ENCODE measurements around the gene PCBD1. TPM values are rescaled to one million over a fixed set of nuclear protein-coding genes. Genes with fewer than 3 reads are reported as not detected.

PCBD1 gene
- total and polyA plus RNA-seq, 7 experiments from 2014 or later = 4.5 to 29.8 (median 7.8) TPM

GRCh38 chr10:70917635-70918034 lies 29.3 kb upstream of the PCBD1 start:
- peaks cover 0 to 5% (median 0%) of the 10 kb centered on the region in 11 donors for H3K9me3 Mint-ChIP-seq
- H3K4me1 Mint-ChIP-seq = peaks cover 0 to 2% (median 0%) of the 10 kb centered on the region in 7 donors
- no peak overlapping the region for H3K27ac Mint-ChIP-seq
- ChIA-PET POLR2A (no interaction called here), CTCF (interaction anchor here (0.7 kb wide), 1 partner anchor 1631 kb away, joined by 3 read pairs; no protein-coding TSS in a partner anchor)
- no peak overlapping the region for H3K4me3 Mint-ChIP-seq
- DNase-seq (no peak), ATAC-seq (no peak)
- intact Hi-C loops (cut with micrococcal nuclease) = no loop called here
- peaks cover 0 to 3% (median 0%) of the 10 kb centered on the region in 5 donors for H3K36me3 Mint-ChIP-seq
- Histone ChIP-seq H3K27ac (ENCODE audit: low read depth, low read length) (no peak overlapping the region), H3K36me3 (ENCODE audit: control insufficient read depth in 2 of 3, insufficient read depth in 3 of 3, low read length in 3 of 3) (no peaks in the 10 kb centered on the region), H3K4me1 (ENCODE audit: control insufficient read depth in 2 of 2, insufficient read depth in 2 of 2, low read length in 2 of 2) (no peaks in the 10 kb centered on the region), H3K27me3 (ENCODE audit: control insufficient read depth in 2 of 2, insufficient read depth in 2 of 2, low read length in 2 of 2) (no peaks in the 10 kb centered on the region), H3K9me3 (ENCODE audit: control insufficient read depth in 2 of 3, low read length in 3 of 3) (no peaks in the 10 kb centered on the region), H3K4me3 (ENCODE audit: low read length) (no peak overlapping the region)
- peaks cover 4 to 23% (median 6%) of the 10 kb centered on the region in 5 donors for H3K27me3 Mint-ChIP-seq

DNA sequence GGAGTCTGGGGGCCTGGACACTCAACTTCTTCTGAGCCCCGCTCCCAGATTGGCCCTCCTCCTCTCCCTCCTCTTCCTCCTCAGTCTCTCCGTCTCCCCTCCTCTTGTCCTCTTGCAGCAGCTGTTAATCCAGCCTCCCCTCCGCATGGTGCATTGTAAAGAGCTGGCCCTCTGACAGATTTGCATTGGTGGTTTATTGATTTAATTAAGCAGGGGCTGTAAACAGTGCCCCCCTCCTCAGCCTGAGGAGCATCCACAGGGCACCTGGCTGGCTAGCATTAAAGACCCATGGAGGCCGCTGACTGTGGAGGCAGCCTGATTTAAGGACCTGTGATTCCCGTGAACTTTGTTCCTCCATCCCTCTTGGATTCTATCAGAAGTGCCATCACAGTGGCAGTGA lies 28.9 kb upstream of the PCBD1 start:
- Histone ChIP-seq H3K27me3 (ENCODE audit: control insufficient read depth in 2 of 2, insufficient read depth in 2 of 2, low read length in 2 of 2) (no peaks in the 10 kb centered on the region), H3K36me3 (ENCODE audit: control insufficient read depth in 2 of 3, insufficient read depth in 3 of 3, low read length in 3 of 3) (no peaks in the 10 kb centered on the region), H3K4me3 (ENCODE audit: low read length) (no peak overlapping the region), H3K4me1 (ENCODE audit: control insufficient read depth in 2 of 2, insufficient read depth in 2 of 2, low read length in 2 of 2) (no peaks in the 10 kb centered on the region), H3K9me3 (ENCODE audit: control insufficient read depth in 2 of 3, low read length in 3 of 3) (no peaks in the 10 kb centered on the region), H3K27ac (ENCODE audit: low read depth, low read length) (no peak overlapping the region)
- Mint-ChIP-seq H3K27ac (no peak overlapping the region), H3K4me1 (peaks cover 0 to 2% (median 0%) of the 10 kb centered on the region in 7 donors), H3K27me3 (peaks cover 4 to 23% (median 6%) of the 10 kb centered on the region in 5 donors), H3K9me3 (peaks cover 0 to 5% (median 0%) of the 10 kb centered on the region in 11 donors), H3K4me3 (no peak overlapping the region), H3K36me3 (peaks cover 0 to 3% (median 0%) of the 10 kb centered on the region in 5 donors)
- intact Hi-C loops (cut with micrococcal nuclease) = no loop called here
- ATAC-seq (no peak), DNase-seq (no peak)
- CTCF ChIA-PET = no interaction called here
- POLR2A ChIA-PET = no interaction called here

GRCh38 chr10:70916241-70916640 lies 27.9 kb upstream of the PCBD1 start:
- Histone ChIP-seq H3K4me3 (ENCODE audit: low read length) (no peak overlapping the region), H3K4me1 (ENCODE audit: control insufficient read depth in 2 of 2, insufficient read depth in 2 of 2, low read length in 2 of 2) (no peaks in the 10 kb centered on the region), H3K27me3 (ENCODE audit: control insufficient read depth in 2 of 2, insufficient read depth in 2 of 2, low read length in 2 of 2) (no peaks in the 10 kb centered on the region), H3K9me3 (ENCODE audit: control insufficient read depth in 2 of 3, low read length in 3 of 3) (no peaks in the 10 kb centered on the region), H3K36me3 (ENCODE audit: control insufficient read depth in 2 of 3, insufficient read depth in 3 of 3, low read length in 3 of 3) (no peaks in the 10 kb centered on the region), H3K27ac (ENCODE audit: low read depth, low read length) (no peak overlapping the region)
- H3K9me3 Mint-ChIP-seq = peaks cover 0 to 5% (median 0%) of the 10 kb centered on the region in 11 donors
- peaks cover 0 to 19% (median 5%) of the 10 kb centered on the region in 5 donors for H3K27me3 Mint-ChIP-seq
- ChIA-PET POLR2A (no interaction called here), CTCF (no interaction called here)
- no peak overlapping the region for H3K27ac Mint-ChIP-seq
- H3K36me3 Mint-ChIP-seq = peaks cover 0 to 3% (median 0%) of the 10 kb centered on the region in 5 donors
- ATAC-seq (no peak), DNase-seq (no peak)
- intact Hi-C loops (cut with micrococcal nuclease) = no loop called here
- peaks cover 0 to 2% (median 0%) of the 10 kb centered on the region in 7 donors for H3K4me1 Mint-ChIP-seq
- no peak overlapping the region for H3K4me3 Mint-ChIP-seq

DNA sequence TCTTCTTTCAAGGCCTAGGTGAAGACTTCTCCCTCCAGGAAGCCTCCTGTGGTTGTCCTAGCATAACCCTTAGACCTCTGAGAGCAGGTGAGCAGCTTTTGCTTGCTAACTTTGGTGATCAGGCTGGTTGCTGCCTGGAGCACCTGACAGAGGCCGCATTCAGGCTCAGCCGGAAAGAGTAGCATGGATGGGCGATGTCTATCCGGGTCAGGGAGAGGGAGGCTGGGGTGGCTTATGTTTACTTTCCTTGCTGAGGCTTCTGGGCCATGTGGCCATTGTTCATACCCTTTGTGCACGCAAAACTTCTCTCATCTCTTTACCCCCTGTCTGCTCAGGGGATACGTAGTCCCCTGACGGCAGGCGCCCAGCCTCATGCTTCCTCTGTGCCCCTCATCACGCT lies 27.4 kb upstream of the PCBD1 start:
- ChIA-PET POLR2A (no interaction called here), CTCF (no interaction called here)
- intact Hi-C loops (cut with micrococcal nuclease) = no loop called here
- no peak for ATAC-seq
- H3K36me3 Mint-ChIP-seq = peaks cover 0 to 3% (median 0%) of the 10 kb centered on the region in 5 donors
- no peak overlapping the region for H3K27ac Mint-ChIP-seq
- H3K4me3 Mint-ChIP-seq = no peak overlapping the region
- Histone ChIP-seq H3K9me3 (ENCODE audit: control insufficient read depth in 2 of 3, low read length in 3 of 3) (no peaks in the 10 kb centered on the region), H3K27ac (ENCODE audit: low read depth, low read length) (no peak overlapping the region), H3K36me3 (ENCODE audit: control insufficient read depth in 2 of 3, insufficient read depth in 3 of 3, low read length in 3 of 3) (no peaks in the 10 kb centered on the region), H3K4me1 (ENCODE audit: control insufficient read depth in 2 of 2, insufficient read depth in 2 of 2, low read length in 2 of 2) (no peaks in the 10 kb centered on the region), H3K4me3 (ENCODE audit: low read length) (no peak overlapping the region), H3K27me3 (ENCODE audit: control insufficient read depth in 2 of 2, insufficient read depth in 2 of 2, low read length in 2 of 2) (no peaks in the 10 kb centered on the region)
- H3K4me1 Mint-ChIP-seq = peaks cover 0 to 2% (median 0%) of the 10 kb centered on the region in 7 donors
- peaks cover 0 to 19% (median 5%) of the 10 kb centered on the region in 5 donors for H3K27me3 Mint-ChIP-seq
- no peak for DNase-seq
- peaks cover 0 to 5% (median 0%) of the 10 kb centered on the region in 11 donors for H3K9me3 Mint-ChIP-seq

GRCh38 chr10:70915206-70915605 lies 26.8 kb upstream of the PCBD1 start:
- ChIA-PET POLR2A (no interaction called here), CTCF (no interaction called here)
- Histone ChIP-seq H3K27me3 (ENCODE audit: control insufficient read depth in 2 of 2, insufficient read depth in 2 of 2, low read length in 2 of 2) (no peaks in the 10 kb centered on the region), H3K36me3 (ENCODE audit: control insufficient read depth in 2 of 3, insufficient read depth in 3 of 3, low read length in 3 of 3) (no peaks in the 10 kb centered on the region), H3K27ac (ENCODE audit: low read depth, low read length) (no peak overlapping the region), H3K4me1 (ENCODE audit: control insufficient read depth in 2 of 2, insufficient read depth in 2 of 2, low read length in 2 of 2) (no peaks in the 10 kb centered on the region), H3K9me3 (ENCODE audit: control insufficient read depth in 2 of 3, low read length in 3 of 3) (no peaks in the 10 kb centered on the region), H3K4me3 (ENCODE audit: low read length) (no peak overlapping the region)
- Mint-ChIP-seq H3K9me3 (peaks cover 0 to 5% (median 0%) of the 10 kb centered on the region in 11 donors), H3K4me1 (peaks cover 0 to 2% (median 0%) of the 10 kb centered on the region in 7 donors), H3K36me3 (peaks cover 0 to 3% (median 0%) of the 10 kb centered on the region in 5 donors), H3K4me3 (no peak overlapping the region), H3K27ac (no peak overlapping the region), H3K27me3 (peaks cover 0 to 19% (median 5%) of the 10 kb centered on the region in 5 donors)
- ATAC-seq (no peak), DNase-seq (no peak)
- intact Hi-C loops (cut with micrococcal nuclease) = no loop called here

GRCh38 chr10:70914316-70914864 lies 26.0 kb upstream of the PCBD1 start:
- Mint-ChIP-seq H3K9me3 (peaks cover 0 to 5% (median 0%) of the 10 kb centered on the region in 11 donors), H3K27me3 (peaks cover 0 to 16% (median 5%) of the 10 kb centered on the region in 5 donors), H3K27ac (no peak overlapping the region), H3K4me1 (peaks cover 0 to 2% (median 0%) of the 10 kb centered on the region in 7 donors), H3K4me3 (no peak overlapping the region), H3K36me3 (peaks cover 0 to 3% (median 0%) of the 10 kb centered on the region in 5 donors)
- Histone ChIP-seq H3K4me1 (ENCODE audit: control insufficient read depth in 2 of 2, insufficient read depth in 2 of 2, low read length in 2 of 2) (no peaks in the 10 kb centered on the region), H3K4me3 (ENCODE audit: low read length) (no peak overlapping the region), H3K36me3 (ENCODE audit: control insufficient read depth in 2 of 3, insufficient read depth in 3 of 3, low read length in 3 of 3) (no peaks in the 10 kb centered on the region), H3K9me3 (ENCODE audit: control insufficient read depth in 2 of 3, low read length in 3 of 3) (no peaks in the 10 kb centered on the region), H3K27me3 (ENCODE audit: control insufficient read depth in 2 of 2, insufficient read depth in 2 of 2, low read length in 2 of 2) (no peaks in the 10 kb centered on the region), H3K27ac (ENCODE audit: low read depth, low read length) (no peak overlapping the region)
- ChIA-PET POLR2A (no interaction called here), CTCF (no interaction called here)
- ATAC-seq = no peak
- no peak for DNase-seq
- intact Hi-C loops (cut with micrococcal nuclease) = no loop called here

- POLR2A ChIA-PET = no interaction called here
- Histone ChIP-seq H3K36me3 (ENCODE audit: control insufficient read depth in 2 of 3, insufficient read depth in 3 of 3, low read length in 3 of 3) (no peaks in the 10 kb centered on the region), H3K27ac (ENCODE audit: low read depth, low read length) (no peak overlapping the region), H3K4me3 (ENCODE audit: low read length) (no peak overlapping the region), H3K27me3 (ENCODE audit: control insufficient read depth in 2 of 2, insufficient read depth in 2 of 2, low read length in 2 of 2) (no peaks in the 10 kb centered on the region), H3K4me1 (ENCODE audit: control insufficient read depth in 2 of 2, insufficient read depth in 2 of 2, low read length in 2 of 2) (no peaks in the 10 kb centered on the region), H3K9me3 (ENCODE audit: control insufficient read depth in 2 of 3, low read length in 3 of 3) (no peaks in the 10 kb centered on the region)
- intact Hi-C loops (cut with micrococcal nuclease) = no loop called here
- ATAC-seq (no peak), DNase-seq (no peak)
- Mint-ChIP-seq H3K4me1 (peaks cover 0 to 2% (median 0%) of the 10 kb centered on the region in 7 donors), H3K27ac (no peak overlapping the region), H3K4me3 (no peak overlapping the region), H3K27me3 (peaks cover 0 to 18% (median 5%) of the 10 kb centered on the region in 5 donors), H3K9me3 (peaks cover 0 to 5% (median 0%) of the 10 kb centered on the region in 11 donors), H3K36me3 (peaks cover 0 to 3% (median 0%) of the 10 kb centered on the region in 5 donors)
- CTCF ChIA-PET = no interaction called here
Measured at GRCh38 chr10:70913893-70914240, 25.5 kb upstream of the PCBD1 start.

All from naive thymus-derived CD4-positive, alpha-beta T cell (primary cell).